Endodermal cell (in vitro differentiated cells): ENCODE measurements around the gene SOX13. TPM values are rescaled to one million over a fixed set of nuclear protein-coding genes. Genes with fewer than 3 reads are reported as not detected.
A peak's percentile ranks its signal among the peaks of the same experiment; 100 is the strongest.

ENCODE experiments used
- DNase-seq: peaks from one replicate; pipeline ENCODE4 v3.0.0-alpha.2; 2017
- H3K27ac ChIP-seq: 2 replicates; pipeline ENCODE4 v1.5.1; 2013; ENCODE audit warnings: mild to moderate bottlenecking, low read depth, low read length, moderate library complexity
- H3K27me3 ChIP-seq: 2 replicates; pipeline ENCODE4 v1.6.1; 2013; ENCODE audit warnings: mild to moderate bottlenecking, low read length, moderate library complexity; ENCODE audit not compliant: insufficient read depth, control insufficient read depth, poor library complexity, severe bottlenecking
- H3K36me3 ChIP-seq: 2 replicates; pipeline ENCODE4 v1.7.0; 2013; ENCODE audit warnings: mild to moderate bottlenecking, low read length, moderate library complexity; ENCODE audit not compliant: control insufficient read depth, insufficient read depth
- H3K4me1 ChIP-seq: one replicate; pipeline ENCODE4 v1.7.0; 2013; ENCODE audit warnings: low read length; ENCODE audit not compliant: control insufficient read depth, insufficient read depth
- H3K4me3 ChIP-seq: 2 replicates; pipeline ENCODE4 v1.5.1; 2013; ENCODE audit warnings: mild to moderate bottlenecking, low read length, moderate library complexity
- H3K9ac ChIP-seq: 2 replicates; pipeline ENCODE4 v1.6.1; 2013; ENCODE audit warnings: mild to moderate bottlenecking, low read length, moderate library complexity; ENCODE audit not compliant: poor library complexity, severe bottlenecking; ENCODE audit errors: extremely low read depth
- H3K9me3 ChIP-seq: 2 replicates; pipeline ENCODE4 v1.6.1; 2013; ENCODE audit warnings: mild to moderate bottlenecking, low read length, moderate library complexity; ENCODE audit not compliant: control insufficient read depth
- H3K27ac Mint-ChIP-seq: 2 replicates; pipeline ENCODE4 v1.8.0; 2020; ENCODE audit warnings: mixed read lengths
- H3K27me3 Mint-ChIP-seq: 2 replicates; pipeline ENCODE4 v1.8.0; 2021; ENCODE audit warnings: mild to moderate bottlenecking, mixed read lengths; ENCODE audit not compliant: insufficient read depth
- H3K36me3 Mint-ChIP-seq: 2 replicates; pipeline ENCODE4 v1.8.0; 2020; ENCODE audit warnings: low read depth, mixed read lengths
- H3K4me1 Mint-ChIP-seq: 2 replicates; pipeline ENCODE4 v1.8.0; 2020; ENCODE audit warnings: mixed read lengths
- H3K4me3 Mint-ChIP-seq: 2 replicates; pipeline ENCODE4 v1.8.0; 2020; ENCODE audit warnings: mild to moderate bottlenecking, moderate library complexity, mixed read lengths
- H3K9me3 Mint-ChIP-seq: 2 replicates; pipeline ENCODE4 v1.8.0; 2020; ENCODE audit warnings: mild to moderate bottlenecking, mixed read lengths
- CTCF ChIP-seq: fragments of 200-600 bp; sonication (generic); conservative IDR thresholded peaks from 2 replicates; pipeline ENCODE4 v1.5.0; 2021; ENCODE audit warnings: antibody characterized with exemption, mild to moderate bottlenecking
- WGBS, 2 experiments: methylation state at CpG; one replicate each; pipeline versions ENCODE4 v1.1.5 to v1.1.7; 2013; ENCODE audit warnings: missing lambda C conversion rate in 2 of 2, mixed read lengths in 1 of 2; ENCODE audit not compliant: insufficient coverage in 1 of 2, insufficient read length in 1 of 2; 5-methylcytosine and 5-hydroxymethylcytosine counted together
- total RNA-seq, 2 donors: library from RNA; stranded (reverse); fragmentation: NEBNext Ultra II Directional in 1 of 2; extraction: Animal tissue kit (Norgen Biotek cat#: 25700) in 1 of 2; gene quantifications; 2 replicates in 1 of 2; 3 replicates in 1 of 2; pipeline ENCODE4 v1.2.1, GENCODE V29; 2021

The SOX13 gene
- total RNA-seq, 2 donors from 2014 or later: 75.3 to 85.3 TPM

GRCh38 chr1:204059970-204060369 lies 12.9 kb upstream of the SOX13 start:
- no peaks in the 10 kb centered on the region for H3K27me3 Mint-ChIP-seq
- Histone ChIP-seq H3K27ac (no peak overlapping the region), H3K4me1 (no peaks in the 10 kb centered on the region), H3K4me3 (no peak overlapping the region), H3K9me3 (no peaks in the 10 kb centered on the region), H3K9ac (no peak overlapping the region), H3K36me3 (no peaks in the 10 kb centered on the region), H3K27me3 (no peaks in the 10 kb centered on the region)
- no peak overlapping the region for H3K4me3 Mint-ChIP-seq
- DNase-seq: no peak
- H3K36me3 Mint-ChIP-seq: no peaks in the 10 kb centered on the region
- H3K4me1 Mint-ChIP-seq: peaks cover 3% of the 10 kb centered on the region
- H3K27ac Mint-ChIP-seq: no peak overlapping the region
- no peaks in the 10 kb centered on the region for H3K9me3 Mint-ChIP-seq
- TF ChIP-seq CTCF: no peak
- WGBS, 2 experiments: 96% methylated on average over 3 to 7 of the region's 7 CpGs

GRCh38 chr1:204062106-204062505 lies 10.8 kb upstream of the SOX13 start:
- no peaks in the 10 kb centered on the region for H3K36me3 Mint-ChIP-seq
- H3K4me1 Mint-ChIP-seq: peaks cover 19% of the 10 kb centered on the region
- peaks cover 2% of the 10 kb centered on the region for H3K4me1 ChIP-seq
- TF ChIP-seq CTCF: no peak
- H3K9ac ChIP-seq: no peak overlapping the region
- H3K36me3 ChIP-seq: no peaks in the 10 kb centered on the region
- H3K27me3 ChIP-seq: no peaks in the 10 kb centered on the region
- H3K27me3 Mint-ChIP-seq: no peaks in the 10 kb centered on the region
- no peak overlapping the region for H3K27ac ChIP-seq
- H3K27ac Mint-ChIP-seq: no peak overlapping the region
- WGBS, 2 experiments: no CpG with 5 or more reads among the region's 2 CpGs
- H3K4me3 ChIP-seq: no peak overlapping the region
- no peak overlapping the region for H3K4me3 Mint-ChIP-seq
- no peaks in the 10 kb centered on the region for H3K9me3 Mint-ChIP-seq
- no peaks in the 10 kb centered on the region for H3K9me3 ChIP-seq
- DNase-seq: no peak

- peak; percentile 91 for DNase-seq
- Mint-ChIP-seq H3K27me3 (peaks cover 3% of the 10 kb centered on the region), H3K36me3 (no peaks in the 10 kb centered on the region), H3K4me3 (peak overlapping the region; percentile 8), H3K27ac (peak overlapping the region; percentile 80), H3K9me3 (peaks cover 7% of the 10 kb centered on the region), H3K4me1 (peaks cover 29% of the 10 kb centered on the region)
- WGBS, 2 experiments: 38 to 57% methylated on average over 4 to 7 of the region's 8 CpGs
- Histone ChIP-seq H3K27ac (peak overlapping the region; percentile 7), H3K9me3 (peaks cover 20% of the 10 kb centered on the region), H3K27me3 (no peaks in the 10 kb centered on the region), H3K36me3 (no peaks in the 10 kb centered on the region), H3K9ac (no peak overlapping the region), H3K4me3 (no peak overlapping the region), H3K4me1 (peaks cover 5% of the 10 kb centered on the region)
- no peak for TF ChIP-seq CTCF
Observed at GRCh38 chr1:204065174-204065985, 7.5 kb upstream of the SOX13 start.
